ENCODE results near the gene TBC1D25. TPM values are rescaled to one million over a fixed set of nuclear protein-coding genes. Genes with fewer than 3 reads are reported as not detected.
A peak's percentile ranks its signal among the peaks of the same experiment; 100 is the strongest.

The TBC1D25 gene, protein sequence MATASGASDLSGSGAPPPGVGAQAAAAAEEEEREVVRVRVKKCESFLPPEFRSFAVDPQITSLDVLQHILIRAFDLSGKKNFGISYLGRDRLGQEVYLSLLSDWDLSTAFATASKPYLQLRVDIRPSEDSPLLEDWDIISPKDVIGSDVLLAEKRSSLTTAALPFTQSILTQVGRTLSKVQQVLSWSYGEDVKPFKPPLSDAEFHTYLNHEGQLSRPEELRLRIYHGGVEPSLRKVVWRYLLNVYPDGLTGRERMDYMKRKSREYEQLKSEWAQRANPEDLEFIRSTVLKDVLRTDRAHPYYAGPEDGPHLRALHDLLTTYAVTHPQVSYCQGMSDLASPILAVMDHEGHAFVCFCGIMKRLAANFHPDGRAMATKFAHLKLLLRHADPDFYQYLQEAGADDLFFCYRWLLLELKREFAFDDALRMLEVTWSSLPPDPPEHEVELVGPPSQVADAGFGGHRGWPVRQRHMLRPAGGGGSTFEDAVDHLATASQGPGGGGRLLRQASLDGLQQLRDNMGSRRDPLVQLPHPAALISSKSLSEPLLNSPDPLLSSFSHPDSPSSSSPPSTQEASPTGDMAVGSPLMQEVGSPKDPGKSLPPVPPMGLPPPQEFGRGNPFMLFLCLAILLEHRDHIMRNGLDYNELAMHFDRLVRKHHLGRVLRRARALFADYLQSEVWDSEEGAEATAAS
- total RNA-seq, result 10 to 100 TPM; 34.9 to 41.8 (median 36.1) TPM
- 10.7 TPM for total RNA-seq (2013)

- Mint-ChIP-seq H3K9me3 (no peaks in the 10 kb centered on the region), H3K27me3 (ENCODE audit: low read depth in 2 of 2) (no peaks in the 10 kb centered on the region), H3K4me1 (peaks cover 17 to 29% of the 10 kb centered on the region in 2 donors), H3K36me3 (no peaks in the 10 kb centered on the region), H3K4me3 (peak within 1 kb of the TSS; percentile 80), H3K27ac (peak within 1 kb of the TSS; percentile 77 to 94)
- peak; percentile 91 to 97 for DNase-seq
- 0% methylated on average over 57 of the region's 59 CpGs for WGBS (ENCODE audit: insufficient coverage)
- H3K4me1 ChIP-seq (ENCODE audit: control insufficient read depth, insufficient read depth, low read length), result peaks cover 21% of the 10 kb centered on the region
- TF ChIP-seq CTCF (IDR thresholded peaks at IDR 0.05), result peak; percentile 33
- peaks cover 3% of the 10 kb centered on the region for H3K36me3 ChIP-seq (ENCODE audit: control insufficient read depth, insufficient read depth, low read length)
- peak within 1 kb of the TSS; percentile 100 for H3K27ac ChIP-seq (ENCODE audit: low read length)
- ATAC-seq, result peak; percentile 83 to 96 (median 87)
- H3K4me3 ChIP-seq (ENCODE audit: low read length), result peak within 1 kb of the TSS; percentile 92
- H3K9me3 ChIP-seq (ENCODE audit: control insufficient read depth, insufficient read depth, low read length), result no peaks in the 10 kb centered on the region
- no peaks in the 10 kb centered on the region for H3K27me3 ChIP-seq (ENCODE audit: control insufficient read depth, insufficient read depth, low read length)
- intact Hi-C loops (cut with micrococcal nuclease), result loop anchor here (1.0 kb wide), 2 partner anchors 35 to 63 kb away; partner anchors contain the start of genes FTSJ1 and RBM3
Observed at GRCh38 chrX:48539345-48540027, at the start of gene TBC1D25. Gene TBC1D25 (plus strand): TSS chrX:48539714. CDS start chrX:48539798, 84 bp downstream.

DNA sequence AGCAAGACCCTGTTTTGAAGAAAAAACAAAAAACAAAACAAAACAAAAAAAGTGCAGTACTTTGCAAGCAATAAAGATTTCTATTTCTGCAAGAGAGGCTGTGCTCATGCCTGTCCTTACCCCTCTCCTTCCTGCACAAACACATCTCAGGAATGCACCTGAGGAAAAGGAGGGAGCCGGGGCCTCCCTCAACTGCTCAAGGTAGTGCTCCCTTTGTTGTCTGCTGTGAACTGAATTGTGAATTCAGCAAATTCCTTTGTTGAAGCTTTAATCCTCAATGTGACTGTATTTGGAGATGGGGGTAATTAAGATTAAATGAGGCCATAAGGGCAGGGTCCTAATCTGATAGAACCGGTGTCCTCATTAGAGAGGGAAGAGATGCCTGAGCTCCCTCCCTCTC is 49.6 kb upstream of the TBC1D25 start:
- H3K4me3 ChIP-seq (ENCODE audit: low read length), result no peak overlapping the region
- H3K27me3 ChIP-seq (ENCODE audit: control insufficient read depth, insufficient read depth, low read length), result no peaks in the 10 kb centered on the region
- H3K4me1 ChIP-seq (ENCODE audit: control insufficient read depth, insufficient read depth, low read length), result peaks cover 20% of the 10 kb centered on the region
- Mint-ChIP-seq H3K9me3 (no peaks in the 10 kb centered on the region), H3K36me3 (no peaks in the 10 kb centered on the region), H3K4me3 (no peak overlapping the region), H3K27me3 (ENCODE audit: low read depth in 2 of 2) (no peaks in the 10 kb centered on the region), H3K27ac (no peak overlapping the region), H3K4me1 (peaks cover 18 to 20% of the 10 kb centered on the region in 2 donors)
- no peaks in the 10 kb centered on the region for H3K9me3 ChIP-seq (ENCODE audit: control insufficient read depth, insufficient read depth, low read length)
- ATAC-seq (no peak), DNase-seq (no peak)
- intact Hi-C loops (cut with micrococcal nuclease), result no loop called here
- H3K36me3 ChIP-seq (ENCODE audit: control insufficient read depth, insufficient read depth, low read length), result no peaks in the 10 kb centered on the region
- TF ChIP-seq CTCF (IDR thresholded peaks at IDR 0.05), result no peak
- WGBS (ENCODE audit: insufficient coverage), result 100% methylated on average over 2 of the region's 2 CpGs
- no peak overlapping the region for H3K27ac ChIP-seq (ENCODE audit: low read length)

DNA sequence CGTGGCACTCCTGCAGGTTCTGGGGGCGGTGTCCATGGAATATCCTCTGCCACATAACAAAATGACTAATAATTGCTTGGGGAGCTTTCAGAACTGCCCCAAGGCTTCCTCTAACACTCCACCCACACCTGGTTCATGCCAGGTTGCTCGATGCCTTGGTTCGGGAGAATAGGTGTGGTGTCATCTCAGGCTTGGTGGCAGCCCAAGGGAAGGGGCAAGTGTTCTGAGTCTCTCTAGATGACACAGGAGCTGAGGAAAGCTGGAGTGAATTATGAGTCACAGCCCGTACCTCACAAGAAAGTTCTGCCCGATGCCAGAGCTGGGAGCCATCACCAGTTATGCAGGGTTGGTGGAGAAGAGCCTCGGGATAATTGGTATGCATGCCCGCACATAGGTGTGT is 48.9 kb upstream of the TBC1D25 start:
- H3K27me3 Mint-ChIP-seq (ENCODE audit: low read depth in 2 of 2), result no peaks in the 10 kb centered on the region
- Histone ChIP-seq H3K9me3 (ENCODE audit: control insufficient read depth, insufficient read depth, low read length) (no peaks in the 10 kb centered on the region), H3K4me3 (ENCODE audit: low read length) (no peak overlapping the region), H3K27ac (ENCODE audit: low read length) (no peak overlapping the region), H3K27me3 (ENCODE audit: control insufficient read depth, insufficient read depth, low read length) (no peaks in the 10 kb centered on the region), H3K4me1 (ENCODE audit: control insufficient read depth, insufficient read depth, low read length) (peaks cover 20% of the 10 kb centered on the region), H3K36me3 (ENCODE audit: control insufficient read depth, insufficient read depth, low read length) (no peaks in the 10 kb centered on the region)
- no peaks in the 10 kb centered on the region for H3K9me3 Mint-ChIP-seq
- no peak overlapping the region for H3K27ac Mint-ChIP-seq
- no peak for DNase-seq
- no peak for TF ChIP-seq CTCF (IDR thresholded peaks at IDR 0.05)
- H3K36me3 Mint-ChIP-seq, result no peaks in the 10 kb centered on the region
- H3K4me3 Mint-ChIP-seq, result no peak overlapping the region
- 91% methylated on average over 8 of the region's 8 CpGs for WGBS (ENCODE audit: insufficient coverage)
- peaks cover 18 to 20% of the 10 kb centered on the region in 2 donors for H3K4me1 Mint-ChIP-seq
- no peak for ATAC-seq
- intact Hi-C loops (cut with micrococcal nuclease), result no loop called here
